Stimulated activated CD4-positive, alpha-beta T cell treated with anti-CD3 and anti-CD28 coated beads, TNF-alpha, amount 100 ng/mL, for 1 hour (primary cell): Measurements from ENCODE around the gene COPZ1.
"Not testable (repeated sequence)": the region's sequence is repeated elsewhere in the genome, so short reads cannot be mapped to it uniquely, and the experiment has no call there.

Experiments
- DNase-seq, 3 donors: peaks; one replicate each; pipeline ENCODE4 v3.0.0-alpha.2; 2020; ENCODE audit warnings: low read depth in 3 of 3, low spot score in 1 of 3

The COPZ1 gene

GRCh38 chr12:54331461-54331860 is 6.5 kb downstream of the COPZ1 start:
- DNase-seq: no peak

- DNase-seq: no peak
Measured at GRCh38 chr12:54333420-54334034, 8.6 kb downstream of the COPZ1 start.

GRCh38 chr12:54337280-54337842 is 12.4 kb downstream of the COPZ1 start:
- no peak for DNase-seq

- no peak for DNase-seq
Measured at GRCh38 chr12:54337854-54338650, 13.1 kb downstream of the COPZ1 start.

- no peak for DNase-seq
Measured at GRCh38 chr12:54338698-54339296, 13.9 kb downstream of the COPZ1 start.

- no peak for DNase-seq
Measured at GRCh38 chr12:54340846-54341245, 15.9 kb downstream of the COPZ1 start.

GRCh38 chr12:54341378-54342300 is 16.7 kb downstream of the COPZ1 start:
- no peak for DNase-seq

GRCh38 chr12:54349036-54349435 is 24.1 kb downstream of the COPZ1 start:
- no peak for DNase-seq

- no peak for DNase-seq
Measured at GRCh38 chr12:54349679-54350078, 24.7 kb downstream of the COPZ1 start.

- no peak for DNase-seq
Measured at GRCh38 chr12:54350743-54351142, 25.8 kb downstream of the COPZ1 start.

GRCh38 chr12:54351341-54351740 is 26.4 kb downstream of the COPZ1 start:
- no peak for DNase-seq

- DNase-seq: peak in 1 of 3 donors; percentile 30
Measured at GRCh38 chr12:54352022-54352531, 27.1 kb downstream of the COPZ1 start.

GRCh38 chr12:54352891-54353874 is 28.3 kb downstream of the COPZ1 start:
- no peak for DNase-seq

GRCh38 chr12:54354271-54354670 is 29.3 kb downstream of the COPZ1 start:
- DNase-seq: not testable (repeated sequence)

GRCh38 chr12:54355104-54355815 is 30.3 kb downstream of the COPZ1 start:
- DNase-seq: no peak

- DNase-seq: no peak
Measured at GRCh38 chr12:54356228-54356627, 31.3 kb downstream of the COPZ1 start.

- no peak for DNase-seq
Measured at GRCh38 chr12:54356951-54357356, 32.0 kb downstream of the COPZ1 start.

GRCh38 chr12:54357506-54358190 is 32.7 kb downstream of the COPZ1 start:
- no peak for DNase-seq
